ENCODE data around the gene NTMT2.
"Not testable (repeated sequence)": the region's sequence is repeated elsewhere in the genome, so short reads cannot be mapped to it uniquely, and the experiment has no call there.

Gene NTMT2

GRCh38 chr1:170145770-170146676 lies at the start of gene NTMT2:
TSS of gene NTMT2 (plus strand) at chr1:170145959. CDS start at chr1:170146108, 149 bp downstream.
- DNase-seq = no peak

DNA sequence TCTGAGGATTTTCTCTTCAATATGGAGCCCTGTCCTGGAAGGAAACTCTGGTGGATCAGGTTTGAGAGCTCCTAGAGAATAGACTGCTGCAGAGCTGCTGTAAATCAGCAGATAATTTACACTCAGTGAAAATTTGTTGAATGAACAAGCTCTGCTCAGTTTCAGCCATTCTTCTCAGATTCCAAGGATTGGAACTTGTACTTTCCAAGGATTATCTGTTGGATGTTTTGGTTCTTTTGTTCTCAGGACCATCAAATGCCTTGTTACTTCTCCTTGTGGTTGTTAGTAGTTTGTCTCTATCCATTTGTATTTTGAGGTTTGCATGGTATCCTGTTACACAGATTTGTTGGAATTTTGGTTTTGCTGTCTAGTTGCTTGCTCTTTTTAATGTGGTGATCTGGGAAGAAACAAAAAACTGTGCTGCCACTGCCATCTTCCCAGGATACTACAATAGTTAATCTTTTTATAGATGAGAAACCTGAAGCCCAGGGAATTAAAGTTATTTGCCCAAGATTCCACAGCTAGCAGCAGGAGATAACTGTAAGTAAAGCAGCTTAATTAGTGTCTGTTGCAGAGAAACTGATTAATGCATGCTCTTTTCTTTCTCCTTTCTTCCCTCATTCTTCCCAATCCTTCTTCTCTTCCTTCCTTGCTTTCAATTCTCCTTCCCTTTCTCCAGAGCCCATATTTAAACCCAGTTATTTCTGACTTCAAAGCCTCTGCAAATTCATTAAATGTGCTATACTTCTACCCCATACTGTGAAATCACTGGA lies 49.6 kb upstream of the NTMT2 start:
- no peak for DNase-seq

GRCh38 chr1:170096806-170097340 lies 48.9 kb upstream of the NTMT2 start:
- no peak for DNase-seq

GRCh38 chr1:170097449-170097948 lies 48.3 kb upstream of the NTMT2 start:
- no peak for DNase-seq

GRCh38 chr1:170113140-170113539 lies 32.6 kb upstream of the NTMT2 start:
- DNase-seq = not testable (repeated sequence)

DNA sequence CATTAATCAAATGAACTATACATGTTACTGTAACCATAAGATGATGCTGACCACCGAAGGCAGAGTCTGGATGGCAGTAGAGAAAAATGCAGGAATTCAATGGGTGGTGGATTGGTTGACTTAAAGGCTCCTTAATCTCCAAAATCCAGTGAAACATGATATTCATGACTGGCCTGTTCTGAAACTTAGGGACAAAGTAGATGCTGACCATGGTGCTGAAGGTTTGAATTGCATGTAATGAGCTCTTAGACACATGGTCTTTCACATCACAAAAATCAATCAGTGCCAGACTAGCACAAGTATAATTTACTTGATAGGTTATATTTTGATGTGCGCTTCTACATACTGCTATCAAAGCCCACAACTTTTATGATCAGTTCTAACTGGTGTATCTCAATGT lies 30.9 kb upstream of the NTMT2 start:
- DNase-seq = no peak

DNA sequence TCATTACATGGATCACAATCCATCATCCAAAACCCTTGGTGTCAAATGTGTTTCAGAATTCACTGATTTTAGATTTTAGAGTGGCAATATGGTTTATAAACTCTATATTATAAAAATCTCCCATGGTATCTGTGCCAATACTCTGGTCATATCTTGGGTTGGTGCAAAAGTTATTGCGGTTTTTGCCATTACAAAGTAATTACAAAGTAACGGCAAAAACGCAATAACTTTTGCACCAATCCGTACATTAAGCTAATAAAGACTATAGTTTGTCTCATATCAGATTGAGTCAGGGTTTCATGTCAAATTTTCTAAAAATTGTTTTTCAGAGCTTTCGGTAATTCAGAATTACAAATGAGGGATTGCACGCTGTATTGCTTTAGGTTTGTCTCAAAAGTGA lies 23.4 kb upstream of the NTMT2 start:
- no peak for DNase-seq

GRCh38 chr1:170125269-170125668 lies 20.5 kb upstream of the NTMT2 start:
- no peak for DNase-seq

DNA sequence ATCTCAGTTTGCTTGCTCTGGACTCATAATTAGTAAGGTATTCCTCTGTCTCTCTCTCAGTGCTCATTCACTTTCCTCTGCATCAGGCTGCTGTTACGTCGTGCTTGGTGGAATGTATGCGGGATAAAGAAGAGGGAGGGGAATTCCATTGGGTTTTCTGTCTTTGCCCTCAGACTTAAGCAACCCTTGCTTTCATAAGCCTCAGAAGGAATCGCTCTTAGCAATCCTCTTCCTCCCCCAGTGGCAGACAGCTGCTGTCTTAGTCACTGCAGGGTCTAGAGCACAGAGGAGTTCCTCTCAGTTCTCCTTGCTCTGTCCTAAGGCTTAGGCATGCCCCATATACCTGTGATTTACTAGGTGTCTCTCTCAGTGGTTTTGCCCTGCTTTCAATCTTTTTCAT lies 19.1 kb upstream of the NTMT2 start:
- no peak for DNase-seq

GRCh38 chr1:170131450-170131849 lies 14.3 kb upstream of the NTMT2 start:
- no peak for DNase-seq

- no peak for DNase-seq
These were observed 13.8 kb upstream of the NTMT2 start for GRCh38 chr1:170131984-170132383.

DNA sequence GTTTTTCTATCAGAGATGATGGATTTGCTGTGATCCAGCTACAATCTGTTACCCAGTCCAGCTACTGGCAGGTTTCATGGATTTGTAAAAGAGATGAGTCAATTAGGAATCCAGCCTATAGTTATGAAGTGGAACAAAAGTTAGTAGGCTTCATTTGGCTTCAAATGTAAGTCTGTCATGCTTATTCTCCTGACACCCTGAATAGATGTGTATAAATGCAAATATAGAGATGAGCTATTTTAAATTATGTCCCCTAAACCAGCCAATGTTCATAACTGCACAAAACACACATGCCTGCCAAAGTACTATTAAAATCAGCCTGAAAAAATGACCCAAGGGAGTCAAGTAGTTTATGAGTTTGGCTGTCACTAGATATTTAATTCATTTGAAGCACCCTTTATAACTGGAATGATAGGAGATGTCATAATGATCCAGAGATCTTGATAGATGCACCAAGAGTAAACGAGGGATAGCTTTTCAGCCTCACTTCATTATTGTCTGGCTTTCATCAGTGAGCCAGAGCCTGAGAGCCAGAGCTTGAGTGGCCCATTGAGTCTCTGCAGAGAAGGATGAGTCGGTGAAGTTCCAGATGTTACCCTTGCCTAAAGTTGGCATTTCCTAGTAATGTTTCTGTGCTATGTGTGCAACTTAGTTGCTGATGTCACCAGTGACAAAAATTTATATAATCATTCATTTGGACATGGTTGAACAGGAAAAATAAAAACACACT lies 11.8 kb upstream of the NTMT2 start:
- no peak for DNase-seq

DNA sequence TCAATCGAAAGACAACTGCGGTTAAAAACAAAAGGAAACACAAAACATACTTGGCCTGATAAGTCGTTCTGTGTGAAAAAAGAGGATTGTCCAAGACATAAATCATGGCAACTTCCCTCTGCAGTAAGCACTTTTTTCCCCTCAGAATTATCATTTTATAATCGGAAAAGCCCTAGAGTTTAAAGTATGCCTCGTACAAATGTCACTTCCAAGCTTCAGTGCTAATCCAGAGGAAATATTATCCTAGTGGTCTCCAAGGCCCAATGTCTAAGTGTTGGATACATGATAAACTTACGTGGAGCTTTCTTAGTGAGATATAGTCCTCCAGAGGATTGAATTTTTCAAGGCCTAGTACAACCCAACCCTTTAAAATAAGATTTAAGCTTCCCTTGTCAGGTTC lies 11.2 kb upstream of the NTMT2 start:
- DNase-seq = no peak

- no peak for DNase-seq
These were observed 5.4 kb upstream of the NTMT2 start for GRCh38 chr1:170140371-170140770.

DNA sequence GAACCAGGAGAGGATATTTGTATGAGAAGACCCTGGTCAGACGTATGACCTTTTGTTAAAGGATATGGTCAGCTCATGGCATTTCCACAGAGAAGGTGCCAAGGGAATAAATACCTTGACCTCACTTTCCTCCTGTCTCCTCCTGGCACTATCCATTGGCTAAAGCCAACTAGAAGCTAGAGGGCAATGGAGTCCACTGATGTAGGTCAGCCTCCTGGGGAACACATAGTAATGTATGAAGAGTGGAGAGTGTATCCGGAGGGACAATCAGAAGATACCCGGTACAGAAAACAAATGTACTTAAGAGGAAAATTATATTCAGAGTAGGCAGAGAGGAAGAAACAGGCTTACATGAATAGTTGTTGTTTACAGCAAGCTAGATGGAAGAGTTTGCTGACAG lies 698 bp upstream of the NTMT2 start:
- no peak for DNase-seq

DNA sequence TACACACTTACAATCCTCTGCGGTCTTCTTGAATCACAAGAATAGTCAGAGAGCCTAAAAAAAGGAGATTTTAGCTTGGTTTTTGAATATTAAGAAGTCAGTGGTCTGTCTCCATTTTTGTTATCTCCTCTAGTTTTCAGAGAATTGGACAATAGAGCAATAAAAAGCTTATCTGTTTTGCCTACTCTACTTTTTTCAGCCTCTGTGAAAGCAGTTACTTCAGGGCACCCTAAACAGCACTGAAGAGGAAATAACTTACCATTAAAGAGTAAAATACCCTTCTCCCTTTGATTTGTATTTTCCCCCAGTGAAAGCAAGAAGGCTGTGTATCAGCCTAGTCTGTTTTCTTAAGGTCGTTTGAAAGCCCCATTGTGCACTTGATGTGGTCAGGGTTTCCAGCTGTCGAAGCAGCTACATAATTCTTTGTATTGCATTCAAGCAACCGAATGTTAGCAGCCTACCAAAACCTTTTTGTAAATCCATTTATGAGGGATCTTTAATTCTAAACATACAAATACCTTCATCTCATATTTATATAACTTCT lies 1.0 kb downstream of the NTMT2 start:
- DNase-seq = no peak

DNA sequence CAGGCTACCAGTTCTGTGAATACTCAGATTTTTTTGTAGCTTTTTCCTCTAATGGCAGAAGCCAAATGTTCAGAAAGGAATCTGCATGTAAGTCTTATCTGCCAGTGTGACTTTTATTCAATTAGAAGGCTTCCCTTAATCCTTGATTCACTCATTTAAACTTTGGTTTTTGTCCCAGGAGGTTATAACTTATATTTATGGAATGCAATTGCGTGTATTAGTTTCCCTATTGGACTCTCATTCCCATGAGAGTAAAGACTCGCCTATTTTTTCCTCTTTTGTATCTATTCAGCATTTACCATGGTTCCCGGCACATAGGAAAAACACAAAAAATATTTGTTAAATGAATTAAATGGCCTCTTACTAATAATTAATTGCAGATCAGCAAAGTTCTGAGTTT lies 3.5 kb downstream of the NTMT2 start:
- no peak for DNase-seq

- DNase-seq = no peak
These were observed 4.3 kb downstream of the NTMT2 start for GRCh38 chr1:170150016-170150415.

DNA sequence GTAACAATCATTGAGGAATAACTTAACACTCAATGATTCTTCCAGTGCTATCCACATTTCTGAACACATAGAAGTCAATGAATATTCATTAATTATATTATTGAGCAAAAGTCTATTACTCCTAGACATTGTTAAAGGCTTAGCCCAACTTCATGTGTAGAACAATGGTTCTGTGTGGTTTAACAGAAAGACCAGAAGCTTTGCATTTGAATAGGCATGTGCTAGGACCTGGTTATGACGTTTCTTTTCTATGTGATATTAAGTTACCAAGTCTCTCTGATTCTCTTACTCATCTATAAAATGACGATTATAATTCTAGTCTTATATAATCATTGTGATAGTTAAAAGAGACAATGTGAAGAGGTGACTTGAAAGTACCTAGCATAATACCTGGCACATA lies 5.2 kb downstream of the NTMT2 start:
- DNase-seq = no peak

DNA sequence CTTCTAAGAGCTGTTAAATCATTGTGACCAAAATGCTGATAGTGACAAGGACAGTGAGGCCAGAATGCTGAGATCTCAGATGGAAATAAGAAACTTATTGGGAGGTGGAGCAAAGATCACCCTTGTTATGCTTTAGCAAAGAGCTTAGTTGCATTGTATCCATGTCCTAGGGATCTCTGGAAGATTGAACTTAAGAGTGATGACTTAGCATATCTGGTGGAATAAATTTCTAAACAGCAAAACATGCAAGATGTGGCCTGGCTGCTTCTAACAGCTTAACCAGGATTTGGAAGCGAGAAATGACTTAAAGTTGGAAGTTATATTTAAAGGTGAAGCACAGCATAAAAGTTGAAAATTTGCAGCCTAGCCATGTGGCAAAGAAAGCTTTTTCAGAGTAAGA lies 7.7 kb downstream of the NTMT2 start:
- DNase-seq = no peak

DNA sequence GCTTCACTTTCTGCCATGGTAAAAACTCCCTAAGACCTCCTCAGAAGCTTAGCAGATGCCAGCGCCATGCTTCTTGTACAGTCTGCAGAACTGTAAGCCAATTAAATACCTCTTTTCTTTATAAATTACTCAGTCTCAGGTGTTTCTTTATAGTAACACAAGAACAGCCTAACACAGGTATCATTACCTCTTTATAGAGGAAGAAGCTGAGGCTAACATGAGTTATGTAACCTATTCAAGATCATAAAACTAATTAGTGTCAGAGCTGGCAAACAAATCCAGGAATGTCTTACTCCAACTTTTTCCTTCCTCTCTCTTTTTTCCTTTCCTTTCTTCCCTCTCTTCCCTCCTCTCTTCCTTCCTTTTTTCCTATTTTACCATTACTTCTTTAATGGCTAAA lies 9.3 kb downstream of the NTMT2 start:
- DNase-seq = no peak

- DNase-seq = no peak
These were observed 10.8 kb downstream of the NTMT2 start for GRCh38 chr1:170156594-170156993.

DNA sequence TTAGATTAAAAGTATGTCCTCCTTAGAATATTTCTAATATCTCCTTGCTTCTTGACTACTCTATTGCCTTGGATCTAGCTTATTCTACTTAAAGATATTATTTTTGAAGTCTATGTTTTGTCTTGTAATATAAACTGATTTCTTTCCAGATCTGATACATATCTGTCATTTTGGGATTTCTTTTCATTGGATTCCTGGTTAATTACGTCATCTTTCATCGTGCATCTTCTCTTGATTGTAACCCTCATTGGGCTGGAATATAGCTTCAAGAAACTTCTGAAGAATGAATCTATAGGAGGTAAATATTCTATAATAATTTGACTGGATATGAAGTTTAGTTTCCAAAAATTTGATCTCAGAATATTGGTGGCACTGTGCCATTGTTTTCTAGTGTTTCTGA lies 12.1 kb downstream of the NTMT2 start:
- no peak for DNase-seq

All from cortex of kidney (tissue), 1 donor.